Measurements from ENCODE around the gene TCP10L. TPM values are rescaled to one million over a fixed set of nuclear protein-coding genes. Genes with fewer than 3 reads are reported as not detected.

Gene TCP10L
- total and polyA plus RNA-seq, 2 of the 8 experiments (the other 6 are each of a cell fraction or from before 2014, with no cell fraction given), result 0.45 to 0.99 TPM

- no peak for TF ChIP-seq CHD7 (IDR thresholded peaks at IDR 0.05; ENCODE audit: insufficient replicate concordance, low read length)
- no peak for TF ChIP-seq SIX5 (IDR thresholded peaks at IDR 0.05; ENCODE audit: low read depth, low read length)
- TF ChIP-seq GTF2F1 (IDR thresholded peaks at IDR 0.05; ENCODE audit: borderline replicate concordance, low read depth, low read length), result no peak
- no peak for TF ChIP-seq ASH2L (IDR thresholded peaks at IDR 0.05; ENCODE audit: low read length)
- TF ChIP-seq SP2 (IDR thresholded peaks at IDR 0.05; ENCODE audit: low read length), result no peak
- TF ChIP-seq BACH1 (IDR thresholded peaks at IDR 0.05; ENCODE audit: low read length), result no peak
- TF ChIP-seq TAF7 (optimal IDR thresholded peaks at IDR 0.05; ENCODE audit: borderline replicate concordance, low read depth, low read length), result no peak
- no peak for TF ChIP-seq HDAC2 (IDR thresholded peaks at IDR 0.05; ENCODE audit: borderline replicate concordance in 1 of 2, low read depth in 2 of 2, low read length in 2 of 2)
Observed at GRCh38 chr21:32548978-32549377, 36.3 kb downstream of the TCP10L start (continued).

Measured in H1 (cell line).